ENCODE data around the gene MLPH.

GRCh38 chr2:237575869-237576862 is 89.1 kb downstream of the MLPH start:
- TF ChIP-seq CTCF (IDR thresholded peaks at IDR 0.05) = no peak
- no peak for TF ChIP-seq ZFX (IDR thresholded peaks at IDR 0.05; ENCODE audit: borderline replicate concordance)

Measured in 22Rv1 (cell line).